GM18951 (cell line): ENCODE data around the gene CENPVL1.

ENCODE experiments used
- POLR2A ChIP-seq: IDR thresholded peaks from 4 replicates; pipeline ENCODE4 v1.6.1; 2011; ENCODE audit warnings: mild to moderate bottlenecking; ENCODE audit not compliant: insufficient read length, insufficient read depth; ENCODE audit errors: extremely low read depth
- in situ Hi-C: fragments of 300-500 bp; cut with MboI; formaldehyde crosslinking; loops from one replicate; pipeline ENCODE4 v1.12.0; 2022; ENCODE audit warnings: low sequenced_read_pairs, mixed read lengths, inconsistent platforms; ENCODE audit not compliant: unreplicated experiment

CENPVL1 gene

GRCh38 chrX:51759055-51759839, 48.9 kb downstream of the CENPVL1 start:
- in situ Hi-C loops = no loop called here
- TF ChIP-seq POLR2A = no peak

- no peak for TF ChIP-seq POLR2A
- in situ Hi-C loops = no loop called here
Observed at GRCh38 chrX:51760657-51761056, 50.3 kb downstream of the CENPVL1 start.
